Left colon (tissue), 2 donors: ENCODE results near the gene TNP1. TPM values are rescaled to one million over a fixed set of nuclear protein-coding genes. Genes with fewer than 3 reads are reported as not detected.

Experiments used
- ATAC-seq: fragments of 200-7000 bp; cut with Tn5 transposase; one replicate; pipeline ENCODE4 v1.9.1; 2020; ENCODE audit warnings: mild to moderate bottlenecking, moderate library complexity
- DNase-seq, 2 donors: peaks; one replicate each; pipeline ENCODE4 v3.0.0-alpha.2; 2020
- intact Hi-C, 2 donors: fragments of 100-400 bp; cut with DNase I in 1 of 2; cut with micrococcal nuclease in 1 of 2; formaldehyde crosslinking; loops; one replicate each; pipeline versions ENCODE4 v1.11.2 to v1.14.0; 2022; cut with DNase I, micrococcal nuclease
- total RNA-seq, 2 donors: library from RNA; stranded (reverse); fragmentation: NEBNext Ultra II Directional; extraction: Animal tissue kit (Norgen Biotek cat#: 25700); gene quantifications; one replicate each; pipeline ENCODE4 v1.2.1, GENCODE V29; 2021
- donor health status: DM: no; HTN: no; CAD: no.
- donor health status: DM: yes; HTN: yes; CAD: no.

TNP1 gene
- total RNA-seq, 2 donors from 2014 or later: not detected

GRCh38 chr2:216851486-216852090 is 8.3 kb downstream of the TNP1 start:
- intact Hi-C loops: no loop called here
- DNase-seq: no peak
- no peak for ATAC-seq

DNA sequence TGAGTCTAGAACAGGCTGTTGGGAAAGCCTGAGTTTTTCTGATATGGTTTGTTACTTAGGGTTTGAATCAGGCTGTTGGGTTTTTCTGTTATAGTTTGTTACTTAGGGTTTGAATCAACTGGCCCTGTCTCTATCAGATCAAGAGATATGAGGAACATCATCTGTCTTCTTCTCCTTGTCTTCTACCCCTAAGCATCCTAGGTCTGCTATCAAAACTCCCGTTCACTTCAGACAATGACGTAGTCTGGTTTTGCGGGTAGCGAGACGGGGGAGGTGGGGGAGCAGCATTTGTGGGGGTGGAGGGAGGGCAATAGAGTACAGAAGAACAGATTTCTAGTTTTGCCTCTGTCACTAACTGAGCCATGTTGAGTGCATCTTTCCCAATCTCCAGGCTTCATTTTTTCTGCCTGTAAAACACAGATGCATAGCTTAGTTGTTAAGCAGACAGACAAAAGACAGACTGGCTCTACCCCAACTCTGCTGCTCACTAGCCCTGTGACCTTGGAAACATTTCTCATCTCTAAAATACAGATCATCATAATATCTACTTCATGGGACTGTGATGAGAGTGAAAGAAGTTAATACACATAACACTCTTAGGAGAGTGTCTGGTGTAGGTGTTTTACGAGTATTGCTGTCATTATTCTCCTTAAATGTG is 9.1 kb downstream of the TNP1 start:
- ATAC-seq (no peak), DNase-seq (no peak)
- intact Hi-C loops: no loop called here

DNA sequence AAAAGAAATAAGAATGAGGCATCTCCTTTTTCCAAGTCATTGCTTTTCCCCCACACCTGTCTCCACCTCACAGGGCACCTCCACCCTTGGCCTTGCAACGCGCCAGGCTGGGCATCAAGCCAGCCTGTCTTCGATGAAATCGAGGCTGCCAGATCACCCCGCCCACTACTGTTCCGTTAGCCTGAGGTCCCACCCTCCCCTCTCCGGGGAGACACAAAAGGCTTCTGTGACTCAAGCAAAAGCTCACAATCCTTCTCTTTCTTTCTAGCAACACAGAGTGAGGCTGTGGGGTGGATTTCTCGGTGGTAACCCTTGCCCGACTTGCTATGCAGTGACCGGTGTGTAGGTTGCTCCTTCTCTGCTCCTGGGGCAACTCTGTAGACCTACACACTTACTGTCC is 9.9 kb downstream of the TNP1 start:
- ATAC-seq (no peak), DNase-seq (no peak)
- intact Hi-C loops: no loop called here

DNA sequence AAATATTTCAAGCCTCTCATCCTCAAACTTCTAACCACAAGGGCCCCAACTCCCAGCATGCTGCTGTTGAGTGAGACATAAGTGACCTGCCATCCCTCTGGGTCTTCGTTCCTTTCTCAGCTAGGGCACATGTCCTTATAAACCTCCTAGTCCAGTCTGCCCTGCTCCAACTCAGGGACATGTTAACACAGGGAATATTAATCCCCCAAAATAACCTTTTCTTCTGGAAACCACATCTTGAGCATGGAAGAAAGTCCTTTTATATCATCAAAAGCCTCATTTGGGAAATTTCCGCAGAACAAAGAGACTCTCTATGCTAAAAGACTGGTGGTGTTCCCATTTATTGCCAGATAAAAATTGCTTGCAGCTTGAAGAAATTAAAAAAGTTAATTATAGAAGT is 14.4 kb downstream of the TNP1 start:
- intact Hi-C loops: no loop called here
- DNase-seq: no peak

GRCh38 chr2:216842636-216843035 is 17.2 kb downstream of the TNP1 start:
- ATAC-seq: no peak

More for the DNA sequence above, 14.4 kb downstream of the TNP1 start:
- no peak for ATAC-seq

GRCh38 chr2:216839688-216840087 is 20.2 kb downstream of the TNP1 start:
- ATAC-seq: no peak
- intact Hi-C loops: no loop called here
- no peak for DNase-seq

More at GRCh38 chr2:216842636-216843035, 17.2 kb downstream of the TNP1 start:
- DNase-seq: peak in 1 of 2 donors; percentile 22
- intact Hi-C loops: no loop called here

DNA sequence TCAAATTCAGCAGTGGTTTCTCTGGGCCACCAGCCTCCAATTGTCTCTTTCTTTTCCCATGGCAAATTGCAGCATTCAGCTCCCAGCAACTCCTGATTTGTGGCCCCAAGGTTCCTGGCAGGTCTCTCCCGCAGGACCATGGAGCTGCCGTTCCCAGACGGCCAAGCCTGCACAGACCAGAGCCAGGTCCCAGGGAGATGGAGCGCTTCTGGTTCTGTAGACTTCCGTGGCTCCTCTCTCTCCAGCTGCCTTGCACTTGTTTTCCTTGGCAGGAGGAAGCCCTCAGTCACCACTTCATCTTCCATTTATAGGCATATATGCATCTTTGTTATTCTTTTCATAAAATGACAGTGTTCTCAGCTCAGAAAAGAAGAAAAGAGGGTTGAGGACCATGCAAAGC is 21.7 kb downstream of the TNP1 start:
- no peak for ATAC-seq
- no peak for DNase-seq
- intact Hi-C loops: no loop called here

DNA sequence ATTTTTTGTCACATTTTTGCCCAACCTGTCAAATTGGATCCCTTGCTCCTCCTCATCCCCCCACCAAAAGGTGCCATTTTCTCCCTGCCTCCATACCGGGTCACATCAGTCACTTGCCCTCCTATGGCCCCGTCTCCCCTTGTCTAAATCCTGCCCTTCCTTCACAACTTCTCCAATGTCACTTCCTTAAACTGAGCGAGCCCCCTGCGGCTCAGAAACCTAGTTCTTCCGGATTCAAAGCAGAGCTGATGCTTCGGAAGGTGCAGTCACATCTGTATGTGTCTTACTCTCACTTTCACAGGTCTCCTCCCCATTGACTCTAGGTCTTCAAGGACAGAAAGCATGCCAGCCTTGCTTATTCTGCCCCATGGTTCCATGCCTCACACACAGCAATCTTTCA is 22.1 kb downstream of the TNP1 start:
- DNase-seq: no peak
- ATAC-seq: no peak
- intact Hi-C loops: no loop called here

DNA sequence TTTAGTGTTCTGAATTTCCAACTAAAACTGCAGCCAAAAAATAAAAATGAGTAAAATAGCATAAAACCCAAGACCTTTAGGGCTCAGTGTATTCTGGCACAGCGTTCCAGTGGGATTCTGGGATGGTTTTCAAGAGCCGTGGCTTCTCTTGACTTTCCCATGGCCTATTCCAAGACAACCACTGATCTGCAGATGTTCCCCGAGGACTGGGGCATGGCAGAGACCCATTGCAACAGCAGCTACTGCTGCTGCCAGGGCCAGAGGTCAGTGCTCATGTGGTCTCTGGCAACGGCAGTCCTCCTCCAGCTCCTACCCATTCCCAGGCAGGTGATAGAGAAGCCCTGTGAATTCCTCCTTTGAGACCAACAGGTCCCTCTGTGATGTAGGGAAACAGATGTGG is 26.8 kb downstream of the TNP1 start:
- ATAC-seq: no peak
- intact Hi-C loops: no loop called here

GRCh38 chr2:216830346-216830745 is 29.5 kb downstream of the TNP1 start:
- DNase-seq (no peak), ATAC-seq (no peak)
- intact Hi-C loops: no loop called here

More for the DNA sequence above, 26.8 kb downstream of the TNP1 start:
- DNase-seq: no peak

DNA sequence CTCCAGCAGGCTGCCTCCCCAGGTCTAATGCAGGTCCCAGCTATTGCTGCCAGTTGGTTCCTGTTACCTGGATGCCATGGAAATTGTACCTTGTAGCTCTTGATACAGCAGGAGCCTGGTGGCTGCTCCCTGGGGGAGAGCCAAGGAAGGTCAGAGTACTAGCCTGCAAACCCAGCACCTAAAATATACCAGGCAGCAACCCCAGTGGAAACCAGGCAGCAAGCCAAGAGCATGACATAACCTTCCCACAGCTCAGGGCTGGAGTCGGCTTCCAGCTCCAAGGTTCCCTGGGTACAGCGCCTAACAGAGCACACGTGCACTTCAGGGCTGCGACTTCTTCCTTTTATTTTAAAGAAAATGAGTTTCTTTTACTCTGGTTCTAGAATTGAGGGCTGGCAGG is 30.3 kb downstream of the TNP1 start:
- DNase-seq (peak; percentile 30 to 58), ATAC-seq (no peak)
- intact Hi-C loops: no loop called here

- DNase-seq (peak in 1 of 2 donors; percentile 33), ATAC-seq (no peak)
- intact Hi-C loops: no loop called here
Measured at GRCh38 chr2:216827073-216827720, 32.7 kb downstream of the TNP1 start.

- intact Hi-C loops: no loop called here
Measured at GRCh38 chr2:216822470-216822869, 37.4 kb downstream of the TNP1 start.

DNA sequence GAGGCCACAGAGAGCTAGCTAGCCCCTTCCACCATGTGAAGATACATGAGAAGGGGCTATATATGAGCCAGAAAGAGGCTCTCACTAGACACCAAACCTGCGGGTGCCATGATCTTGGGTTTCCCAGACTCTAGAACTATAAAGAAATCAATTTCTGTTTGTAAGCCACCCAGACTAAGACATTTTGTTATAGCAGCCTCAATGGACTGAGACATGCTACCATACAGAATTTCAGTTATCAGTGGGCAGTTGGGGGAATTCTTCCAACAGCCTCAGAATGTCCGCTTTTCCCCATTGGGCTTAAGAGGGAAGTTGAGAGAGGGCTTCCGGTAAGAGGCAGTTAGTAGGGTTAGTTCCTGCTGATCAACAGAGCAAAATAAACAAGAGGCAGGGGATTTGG is 39.2 kb downstream of the TNP1 start:
- intact Hi-C loops: no loop called here
- no peak for ATAC-seq

More at GRCh38 chr2:216822470-216822869, 37.4 kb downstream of the TNP1 start:
- ATAC-seq (no peak), DNase-seq (no peak)

DNA sequence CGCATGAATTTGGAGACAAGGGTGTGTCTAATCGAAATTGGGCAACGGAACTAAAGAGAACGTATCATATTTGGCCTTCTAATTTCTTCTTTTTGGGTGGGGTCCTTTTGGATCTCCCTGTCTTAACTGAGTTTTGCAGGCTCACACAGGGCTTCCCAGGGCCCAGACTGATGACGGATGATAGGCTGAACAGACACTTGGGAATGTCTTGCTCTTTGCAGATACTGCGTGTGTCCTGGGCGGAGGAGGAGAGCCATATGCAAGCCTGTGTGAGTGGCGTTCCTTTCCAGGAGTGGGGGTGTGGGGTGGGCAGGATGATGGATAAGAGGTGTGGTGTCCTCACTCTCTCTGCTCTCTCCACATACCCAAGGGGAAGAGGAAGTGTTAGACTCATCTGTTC is 40.1 kb downstream of the TNP1 start:
- ATAC-seq (no peak), DNase-seq (no peak)
- intact Hi-C loops: no loop called here

More for the DNA sequence above, 39.2 kb downstream of the TNP1 start:
- no peak for DNase-seq

- intact Hi-C loops: no loop called here
- no peak for ATAC-seq
- no peak for DNase-seq
Measured at GRCh38 chr2:216819055-216819454, 40.8 kb downstream of the TNP1 start.

DNA sequence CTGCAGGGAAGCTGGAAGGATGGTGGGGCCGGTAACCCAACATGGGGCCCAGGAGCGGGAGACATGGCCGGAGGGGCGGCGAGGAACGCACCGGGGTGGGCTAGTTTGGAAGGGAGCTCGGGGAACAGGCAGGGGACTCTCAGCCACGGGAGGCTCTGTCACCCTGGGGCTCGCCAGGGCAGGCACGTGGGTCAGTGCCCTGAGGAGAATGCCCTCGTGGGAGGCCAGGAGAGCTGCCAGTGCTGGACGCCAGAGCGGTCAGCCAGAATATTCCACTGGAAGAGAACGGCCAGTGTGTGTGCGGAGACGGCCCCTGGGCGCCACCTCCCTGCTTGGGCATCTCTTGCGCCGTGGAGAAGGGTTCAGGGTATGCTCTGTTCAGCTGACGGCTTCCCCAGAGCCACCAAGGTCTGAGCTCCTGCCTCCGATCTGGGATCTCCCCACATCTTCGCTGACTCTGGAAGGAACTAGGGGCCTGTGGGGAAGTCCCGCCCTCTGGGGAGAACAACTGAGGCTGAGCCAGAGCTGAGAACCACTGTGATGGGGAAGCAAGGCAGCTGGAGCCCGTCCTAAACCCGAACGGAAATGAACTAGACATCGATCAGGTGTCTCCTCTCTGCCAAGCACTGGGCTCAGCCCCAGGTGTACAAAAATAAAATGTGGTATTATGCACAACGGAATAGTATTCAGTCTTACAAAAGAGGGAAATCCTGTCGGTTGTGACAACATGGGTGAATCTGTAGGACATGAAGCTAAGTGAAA is 49.3 kb downstream of the TNP1 start:
- intact Hi-C loops: no loop called here
- DNase-seq (no peak), ATAC-seq (no peak)
